GM18907 (cell line): Measurements from ENCODE around the gene KLHDC2.
"Not testable (repeated sequence)": the region's sequence is repeated elsewhere in the genome, so short reads cannot be mapped to it uniquely, and the experiment has no call there.

Experiments
- ATAC-seq: cut with Tn5 transposase; IDR thresholded peaks from one replicate; pipeline ENCODE4 v1.9.1; 2021; ENCODE audit warnings: mild to moderate bottlenecking, moderate library complexity; ENCODE audit not compliant: unreplicated experiment

The KLHDC2 gene, protein sequence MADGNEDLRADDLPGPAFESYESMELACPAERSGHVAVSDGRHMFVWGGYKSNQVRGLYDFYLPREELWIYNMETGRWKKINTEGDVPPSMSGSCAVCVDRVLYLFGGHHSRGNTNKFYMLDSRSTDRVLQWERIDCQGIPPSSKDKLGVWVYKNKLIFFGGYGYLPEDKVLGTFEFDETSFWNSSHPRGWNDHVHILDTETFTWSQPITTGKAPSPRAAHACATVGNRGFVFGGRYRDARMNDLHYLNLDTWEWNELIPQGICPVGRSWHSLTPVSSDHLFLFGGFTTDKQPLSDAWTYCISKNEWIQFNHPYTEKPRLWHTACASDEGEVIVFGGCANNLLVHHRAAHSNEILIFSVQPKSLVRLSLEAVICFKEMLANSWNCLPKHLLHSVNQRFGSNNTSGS

DNA sequence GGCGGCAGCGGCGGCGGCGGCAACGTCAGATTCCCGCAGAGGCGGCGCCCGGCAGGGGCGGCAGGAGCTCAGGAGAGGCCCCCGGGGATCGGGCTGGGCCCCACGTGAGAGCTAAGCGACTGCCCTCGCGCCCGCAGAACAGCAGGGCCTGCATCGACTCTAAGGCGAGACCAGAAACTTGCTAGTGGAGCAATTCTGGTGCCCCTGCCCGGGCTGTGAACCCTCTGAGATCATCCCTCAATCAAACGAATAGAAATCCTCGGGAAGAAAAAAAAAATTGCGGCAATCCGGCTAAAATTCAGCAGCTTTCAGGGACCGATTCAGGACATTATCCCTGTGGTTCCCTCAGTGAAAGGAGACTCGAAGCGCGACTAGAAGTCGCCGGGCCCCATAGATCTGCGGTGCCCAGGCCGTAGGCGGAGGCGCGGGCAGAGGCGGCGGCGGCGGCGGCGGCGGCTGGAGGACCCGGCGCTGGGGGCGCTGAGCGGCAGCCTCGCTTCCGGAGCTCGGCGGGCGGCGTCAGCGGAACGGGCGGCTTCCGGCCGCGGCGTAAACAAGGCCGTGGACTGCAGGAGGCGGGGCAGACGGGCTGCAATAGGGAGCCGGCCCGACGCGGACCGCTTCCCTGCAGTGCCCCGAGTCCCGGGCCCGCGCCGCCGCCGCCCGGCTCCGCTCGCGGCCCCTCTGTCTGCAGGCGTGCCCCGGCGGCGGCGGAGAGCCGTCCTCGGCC, at the start of gene KLHDC2:
Gene KLHDC2 (plus strand): TSS at position 583 of the 730 bp plus-strand sequence. CDS start 316 bp downstream, outside the sequence.
- ATAC-seq = peak; percentile 96

DNA sequence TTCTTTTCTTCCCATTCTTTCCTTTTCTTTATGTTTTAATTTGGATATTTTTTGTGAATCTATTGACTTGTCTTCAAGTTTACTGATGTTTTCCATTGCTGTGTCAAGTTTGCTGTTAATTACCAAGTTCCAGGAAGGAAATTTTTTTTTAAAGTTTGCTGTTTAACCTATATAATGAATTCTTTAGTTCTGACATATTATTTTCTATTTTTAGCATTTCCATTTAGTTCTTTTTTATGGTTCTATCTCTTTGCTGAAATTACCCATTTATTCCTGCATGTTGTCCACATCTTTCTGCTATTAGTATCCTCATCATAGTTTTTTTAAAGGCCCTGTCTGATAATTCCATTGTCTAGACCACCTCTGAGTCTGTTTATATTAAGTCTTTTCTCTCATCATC, 47.2 kb upstream of the KLHDC2 start:
- no peak for ATAC-seq

DNA sequence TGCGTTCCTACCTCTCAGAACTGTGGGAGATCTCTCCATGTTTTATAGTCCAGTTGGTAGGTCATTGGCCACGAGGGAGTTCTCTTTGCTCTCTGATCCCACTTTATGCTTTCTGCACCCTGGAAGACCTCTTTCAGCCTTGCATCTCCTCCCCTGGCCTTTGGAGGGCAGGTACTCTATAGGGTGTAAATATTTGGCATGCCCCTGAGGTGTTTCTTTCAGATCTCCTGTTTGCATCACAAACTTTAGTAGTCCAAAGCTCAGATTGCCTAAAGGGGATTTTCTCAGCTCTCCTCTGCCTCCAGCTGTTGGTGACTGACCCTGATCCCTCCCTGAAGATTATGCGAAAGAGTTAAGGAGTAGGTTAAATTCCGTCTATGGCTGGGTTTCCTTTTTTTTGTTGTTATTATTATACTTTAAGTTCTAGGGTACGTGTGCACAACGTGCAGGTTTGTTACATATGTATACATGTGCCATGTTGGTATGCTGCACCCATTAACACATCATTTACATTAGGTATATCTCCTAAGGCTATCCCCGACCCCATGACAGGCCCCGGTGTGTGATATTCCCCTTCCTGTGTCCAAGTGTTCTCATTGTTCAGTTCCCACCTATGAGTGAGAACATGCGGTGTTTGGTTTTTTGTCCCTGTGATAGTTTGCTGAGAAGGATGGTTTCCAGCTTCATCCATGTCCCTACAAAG, 46.1 kb upstream of the KLHDC2 start:
- ATAC-seq = not testable (repeated sequence)

DNA sequence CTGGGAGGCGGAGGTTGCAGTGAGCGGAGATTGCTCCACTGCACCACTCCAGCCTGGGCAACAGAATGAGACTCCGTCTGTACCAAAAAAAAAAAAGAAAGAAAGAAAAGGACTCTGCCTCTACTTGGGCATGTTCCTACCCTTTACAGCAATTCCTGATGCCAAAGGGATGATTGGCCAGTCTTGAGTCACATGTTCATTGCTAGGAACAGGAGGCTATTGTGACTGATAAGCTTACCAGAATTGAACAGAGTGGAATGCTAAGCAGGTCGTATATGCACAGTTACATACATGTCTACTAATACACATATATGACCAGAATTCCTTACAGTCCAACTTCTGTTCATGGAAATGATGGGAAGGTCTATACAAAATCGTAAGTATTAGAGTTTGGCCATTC, 40.8 kb upstream of the KLHDC2 start:
- ATAC-seq = no peak

DNA sequence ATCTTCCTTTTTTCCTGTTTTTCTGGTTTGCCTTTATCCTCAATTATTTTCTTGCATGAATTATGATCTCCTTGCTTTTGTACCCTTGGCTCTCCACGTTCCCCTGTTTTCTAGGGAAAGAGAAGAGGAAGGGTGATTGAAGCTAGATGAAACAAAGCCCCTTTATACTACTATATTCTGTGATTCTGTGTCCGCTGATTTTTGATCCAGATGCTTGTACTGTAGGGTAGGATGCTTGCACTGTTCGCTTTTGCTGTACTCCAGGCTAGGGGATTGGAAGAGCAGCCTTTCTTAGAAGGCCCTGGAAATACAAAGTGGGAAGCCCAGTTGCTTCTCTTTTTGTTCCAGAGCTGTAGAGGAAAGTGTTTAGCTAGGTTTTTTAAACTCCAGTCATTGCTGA, 35.1 kb upstream of the KLHDC2 start:
- no peak for ATAC-seq

DNA sequence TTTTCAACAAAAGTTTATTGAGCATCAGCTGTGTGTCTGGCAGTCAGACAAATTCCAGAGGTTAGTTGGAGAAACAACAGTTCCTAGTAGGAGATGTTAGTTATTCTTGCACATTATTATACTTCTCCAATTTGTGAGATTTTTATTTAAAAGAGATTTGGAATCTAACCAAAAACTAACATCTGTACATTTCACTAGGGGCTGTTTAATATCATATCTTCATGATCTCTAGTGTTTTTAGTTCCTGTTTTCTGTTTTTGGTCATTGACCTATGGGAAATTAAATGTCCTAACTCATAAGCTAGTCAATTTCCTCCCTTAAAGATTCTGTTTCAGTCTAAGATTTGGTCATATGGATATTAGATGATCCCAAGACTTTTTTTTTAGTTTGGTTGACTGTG, 34.1 kb upstream of the KLHDC2 start:
- ATAC-seq = no peak

DNA sequence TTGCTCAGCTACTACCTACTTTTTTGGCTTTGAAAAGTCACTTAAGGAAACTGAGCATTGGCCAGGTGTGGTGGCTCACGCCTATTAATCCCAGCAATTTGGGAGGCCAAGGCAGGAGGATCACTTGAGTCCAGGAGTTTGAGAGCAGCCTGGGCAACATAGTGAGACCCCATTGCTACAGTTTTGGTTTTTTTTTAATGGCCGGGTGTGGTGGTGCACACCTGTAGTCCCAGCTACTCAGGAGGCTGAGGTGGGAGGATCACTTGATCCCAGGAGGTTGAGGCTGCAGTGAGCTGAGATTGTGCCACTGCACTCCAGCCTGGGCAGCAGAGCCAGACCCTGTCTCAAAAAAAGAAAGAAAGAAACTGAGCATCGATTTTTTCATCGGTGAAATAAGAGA, 32.3 kb upstream of the KLHDC2 start:
- ATAC-seq = not testable (repeated sequence)

DNA sequence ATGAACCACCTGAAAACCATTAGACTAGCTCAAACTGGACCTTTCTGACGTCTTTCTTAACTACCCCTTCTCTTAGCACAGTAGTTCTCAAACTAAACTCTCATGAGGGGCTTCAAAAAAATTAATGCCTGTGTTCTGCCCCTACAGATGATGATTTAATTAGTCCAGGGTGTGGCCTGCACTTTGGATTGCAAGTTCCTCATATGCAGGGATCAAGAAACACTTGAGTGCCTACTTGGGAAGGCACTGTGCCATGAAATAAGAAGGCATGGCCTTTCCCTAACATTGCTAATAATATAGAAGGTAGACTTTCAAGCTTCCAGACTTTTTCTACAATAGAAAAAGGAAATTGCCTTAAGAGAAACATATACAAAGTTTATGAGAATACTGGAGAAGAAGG, 22.8 kb upstream of the KLHDC2 start:
- ATAC-seq = no peak

DNA sequence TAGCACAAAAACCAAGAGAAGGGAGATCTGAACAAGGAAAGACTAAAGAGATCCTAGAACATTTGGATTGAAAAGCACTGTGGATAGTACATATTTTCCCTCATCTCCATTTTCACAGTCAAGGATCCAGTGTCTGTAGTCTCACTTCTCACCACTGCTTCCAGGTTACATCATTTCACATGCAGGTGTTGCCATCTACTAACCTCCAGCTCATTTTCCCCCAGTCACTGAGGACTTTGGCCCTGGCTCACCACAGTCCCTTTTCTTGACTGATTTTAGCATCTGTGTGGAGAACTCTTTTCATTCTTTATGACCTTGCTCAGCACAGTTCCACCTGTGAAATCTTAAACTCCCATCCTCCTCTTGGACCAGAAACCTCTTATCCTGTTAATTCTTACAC, 21.5 kb upstream of the KLHDC2 start:
- not testable (repeated sequence) for ATAC-seq

DNA sequence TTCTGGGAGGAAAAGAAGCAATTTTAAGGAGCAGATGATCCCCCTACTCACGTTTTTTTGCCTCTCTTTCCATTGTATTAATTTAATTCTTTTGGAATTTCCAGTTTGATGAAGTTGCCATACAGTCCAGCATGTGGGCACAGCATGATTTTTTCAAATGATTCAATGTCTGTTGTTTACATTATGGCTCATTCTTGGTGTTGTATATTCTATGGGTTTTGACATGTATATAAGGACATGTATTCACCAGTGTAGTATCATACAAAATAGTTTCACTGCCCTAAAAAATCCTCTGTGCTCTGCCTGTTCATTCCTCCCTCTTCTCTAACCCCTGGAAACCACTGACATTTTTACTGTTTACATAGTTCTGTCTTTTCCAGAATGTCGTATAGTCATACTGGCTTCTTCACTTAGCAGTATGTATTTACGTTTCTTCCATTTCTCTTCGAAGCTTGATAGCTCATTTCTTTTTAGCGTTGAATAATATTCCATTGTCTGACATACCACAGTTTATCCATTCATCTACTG, 13.3 kb upstream of the KLHDC2 start:
- ATAC-seq = no peak

DNA sequence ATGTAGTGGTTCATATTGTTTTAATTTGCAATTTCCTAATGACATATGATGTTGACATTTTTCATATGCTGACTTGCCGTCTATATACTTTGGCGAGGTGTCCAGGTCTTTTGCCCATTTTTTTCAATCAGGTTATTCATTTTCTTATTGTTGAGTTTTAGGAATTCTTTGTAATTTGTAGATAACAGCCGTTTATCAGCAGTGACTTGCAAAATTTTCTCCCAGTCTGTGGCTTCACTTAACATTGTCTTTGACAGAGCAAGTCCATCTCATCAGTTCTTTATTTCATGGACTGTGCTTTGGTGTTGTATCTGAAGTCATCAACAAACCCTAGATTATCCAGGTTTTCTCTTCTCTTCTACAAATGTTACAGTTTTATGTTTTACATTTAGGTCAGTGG, 12.6 kb upstream of the KLHDC2 start:
- ATAC-seq = no peak

DNA sequence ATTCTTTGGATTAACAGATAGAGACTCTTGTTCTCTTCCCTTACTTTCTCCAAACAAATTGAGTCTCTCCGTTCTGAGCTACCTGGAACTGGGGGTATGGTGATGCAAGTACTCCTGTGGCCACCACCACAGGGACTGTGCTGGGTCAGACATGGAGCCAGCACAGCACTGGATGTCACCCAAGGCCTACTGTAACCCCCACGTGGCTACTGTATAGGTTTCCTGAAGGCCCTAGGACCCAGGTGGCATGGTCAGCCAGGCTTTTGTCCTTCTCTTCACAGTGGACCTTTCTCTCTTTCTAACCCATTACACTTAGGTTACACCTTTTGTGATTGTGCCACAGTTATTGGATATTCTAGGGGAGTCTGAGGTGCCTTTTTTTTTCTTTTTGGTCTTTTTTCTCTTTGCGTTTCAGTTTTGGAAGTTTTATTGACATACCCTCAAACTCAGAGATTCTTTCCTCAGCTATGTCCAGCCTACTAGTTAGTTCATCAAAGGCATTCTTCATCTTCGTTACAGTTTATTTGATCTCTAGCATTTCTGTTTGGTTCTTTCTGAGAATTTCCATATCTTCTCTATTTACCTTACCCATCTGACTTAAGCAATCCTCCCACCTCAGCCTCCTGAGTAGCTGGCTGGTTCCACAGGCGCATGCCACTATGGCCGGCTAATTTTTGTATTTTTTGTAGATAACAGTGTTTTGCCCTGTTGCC, 6.0 kb upstream of the KLHDC2 start:
- ATAC-seq = no peak

DNA sequence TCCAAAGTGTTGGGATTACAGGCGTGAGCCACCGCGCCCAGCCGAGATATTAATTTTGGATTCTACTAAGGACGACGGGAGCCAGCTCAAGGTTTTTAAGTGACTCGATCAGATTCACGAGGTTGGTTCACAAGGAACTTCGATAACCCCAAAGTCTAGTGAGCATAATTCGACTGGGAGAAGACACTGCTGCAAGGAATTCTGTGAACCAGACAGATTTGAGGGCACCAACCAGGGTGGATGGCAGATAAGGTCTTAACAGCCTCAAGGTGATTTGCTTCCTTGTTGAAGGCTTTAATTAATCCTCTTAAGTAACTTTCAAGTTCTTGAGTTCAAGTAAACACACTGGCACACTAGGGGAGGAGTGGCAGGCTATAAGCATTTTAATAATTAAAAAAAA, 1.1 kb upstream of the KLHDC2 start:
- ATAC-seq = no peak

DNA sequence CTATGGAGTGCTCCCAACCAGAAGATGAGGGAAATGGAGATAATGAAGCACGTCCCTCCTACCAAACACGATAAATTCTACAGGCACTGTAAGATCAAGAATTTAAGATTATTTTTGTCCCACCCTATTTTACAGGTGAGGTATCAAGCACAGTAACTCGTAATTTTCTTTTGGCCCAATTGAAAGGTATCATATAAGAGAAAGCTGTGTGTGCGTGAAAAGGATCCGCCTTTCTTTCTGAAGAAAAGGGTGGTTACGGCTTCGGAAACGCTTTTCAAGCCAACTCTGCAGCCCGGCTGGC, 733 bp upstream of the KLHDC2 start:
- ATAC-seq = no peak

DNA sequence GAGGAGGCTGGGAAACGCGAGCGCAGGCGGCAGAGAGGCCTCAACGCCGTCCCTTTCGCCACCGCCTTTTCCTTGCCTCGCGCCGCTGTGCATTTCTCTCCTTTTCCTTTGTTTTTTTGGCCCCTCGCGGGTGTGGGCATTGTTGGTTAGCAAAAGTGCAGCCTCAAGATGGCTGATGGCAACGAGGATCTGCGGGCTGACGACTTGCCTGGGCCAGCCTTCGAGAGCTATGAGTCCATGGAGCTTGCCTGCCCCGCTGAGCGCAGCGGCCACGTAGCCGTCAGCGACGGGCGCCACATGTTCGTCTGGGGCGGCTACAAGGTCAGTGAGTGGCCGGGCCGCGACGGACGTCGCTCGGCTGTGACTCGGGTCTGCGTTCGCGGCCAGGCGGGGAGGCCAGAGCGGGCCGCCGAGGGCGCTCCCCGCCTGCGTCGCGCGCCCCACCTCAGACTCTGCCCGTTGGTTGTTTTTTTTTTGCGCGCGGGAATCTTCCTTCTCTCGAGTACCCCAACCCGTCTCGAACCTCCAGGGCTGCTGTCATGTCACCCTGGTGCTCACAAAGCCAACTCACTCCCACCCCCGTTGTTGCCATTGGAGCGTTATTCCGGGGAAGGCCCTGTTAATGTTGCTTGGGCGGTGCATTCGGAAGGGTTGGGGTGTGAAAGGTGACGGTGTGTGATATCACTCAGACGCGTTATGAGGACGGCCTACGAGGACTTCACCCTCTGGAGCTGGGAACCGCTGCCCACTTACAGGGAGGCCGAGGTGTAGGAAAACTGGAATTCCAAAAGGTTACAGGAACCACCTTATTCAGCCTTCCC, 558 bp downstream of the KLHDC2 start:
- peak; percentile 31 for ATAC-seq

DNA sequence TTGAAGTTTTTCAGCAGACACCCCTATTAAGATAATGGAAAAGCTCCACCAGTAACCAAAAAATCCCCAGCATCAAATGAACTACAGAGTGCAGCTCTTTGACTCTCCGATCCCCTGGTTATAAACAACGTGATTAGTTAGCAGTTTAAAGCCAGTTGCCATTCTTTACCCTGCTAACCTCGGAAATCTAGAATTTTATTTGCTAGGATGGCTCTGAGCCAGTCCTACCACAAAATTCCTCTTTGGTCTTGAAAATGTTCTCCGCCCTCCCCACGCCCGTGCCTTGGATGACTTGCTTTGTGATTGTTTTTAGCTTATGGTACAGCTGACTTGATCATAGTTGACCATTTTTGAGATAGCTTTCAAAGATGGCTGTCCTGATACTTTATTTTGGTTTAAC, 1.2 kb downstream of the KLHDC2 start:
- no peak for ATAC-seq

DNA sequence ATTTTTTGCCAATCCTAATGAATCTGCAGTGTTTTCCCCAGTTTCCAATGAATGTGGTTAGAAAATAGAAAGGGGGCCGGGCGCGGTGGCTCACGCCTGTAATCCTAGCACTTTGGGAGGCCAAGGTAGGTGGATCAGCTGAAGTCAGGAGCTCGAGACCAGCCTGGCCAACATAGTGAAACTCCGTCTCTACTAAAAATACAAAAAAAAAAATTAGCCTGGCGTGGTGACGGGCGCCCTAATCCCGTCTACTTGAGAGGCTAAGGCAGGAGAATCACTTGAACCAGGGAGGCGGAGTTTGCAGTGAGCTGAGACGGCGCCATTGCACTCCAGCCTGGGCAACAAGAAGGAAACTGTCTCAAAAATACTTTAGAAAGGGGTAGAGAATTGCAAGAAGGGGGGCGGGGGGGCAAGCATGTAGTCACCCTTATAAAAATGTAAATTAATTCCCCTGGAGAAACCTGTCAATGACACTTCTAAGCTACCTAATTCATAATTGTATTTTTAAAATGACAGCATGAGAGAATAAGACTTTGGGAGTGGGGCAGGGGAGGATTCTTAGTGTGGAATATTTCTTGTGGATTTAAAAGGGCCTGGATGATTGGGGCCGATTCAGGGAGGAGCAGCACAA, 1.7 kb downstream of the KLHDC2 start:
- no peak for ATAC-seq

DNA sequence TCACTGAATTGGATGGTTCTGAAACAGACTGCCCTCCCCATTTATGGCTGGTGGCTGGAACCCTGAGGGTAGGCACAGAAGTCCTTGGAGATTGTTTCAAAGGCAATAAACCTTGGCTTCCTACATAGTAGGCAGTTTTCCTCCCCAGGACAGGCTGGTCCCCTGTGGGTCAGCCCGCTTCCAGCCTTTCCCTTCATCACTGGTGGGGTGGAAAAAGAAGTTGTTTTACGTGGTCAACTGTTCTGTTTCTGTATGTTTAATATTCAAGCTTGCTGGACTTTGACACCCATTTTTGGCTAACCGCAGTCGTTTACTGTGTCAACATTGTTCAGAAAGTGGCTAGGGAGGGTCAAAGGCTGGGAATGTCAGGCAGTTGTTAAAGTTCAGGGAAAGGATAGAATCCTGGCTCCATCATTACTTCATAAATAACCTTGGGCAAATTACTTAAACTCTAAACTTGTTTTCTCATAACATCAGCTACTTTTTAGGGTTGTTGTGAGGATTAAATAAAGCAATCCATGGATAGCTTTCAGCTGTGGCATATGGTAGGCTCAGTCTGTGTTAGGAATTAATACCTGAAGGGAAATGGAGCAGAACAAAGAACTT, 2.4 kb downstream of the KLHDC2 start:
- no peak for ATAC-seq

DNA sequence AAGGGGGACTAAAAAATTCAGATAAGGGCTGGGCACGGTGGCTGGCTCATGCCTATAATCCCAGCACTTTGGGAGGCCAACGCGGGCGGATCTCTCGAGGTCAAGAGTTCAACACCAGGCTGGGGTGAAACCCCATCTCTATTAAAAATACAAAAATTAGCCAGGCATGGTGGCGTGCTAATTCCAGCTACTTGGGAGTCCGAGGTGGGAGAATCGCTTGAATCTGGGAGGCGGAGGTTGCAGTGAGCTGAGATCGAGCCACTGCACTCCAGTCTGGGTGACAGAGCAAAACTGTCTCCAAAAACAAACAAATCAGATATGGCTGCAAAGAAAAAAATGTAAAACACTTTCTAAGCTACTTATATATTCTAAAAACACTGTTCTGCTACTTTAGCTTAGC, 3.7 kb downstream of the KLHDC2 start:
- ATAC-seq = not testable (repeated sequence)
